GM19239 (cell line): Measurements from ENCODE around the gene KRT79.
"Not testable (repeated sequence)": the region's sequence is repeated elsewhere in the genome, so short reads cannot be mapped to it uniquely, and the experiment has no call there.

Experiments used
- DNase-seq: peaks from one replicate; pipeline ENCODE4 v3.0.0; 2011; ENCODE audit warnings: low spot score; ENCODE audit not compliant: insufficient read length
- FAIRE-seq: peaks from 2 replicates; lab custom pipeline; 2011; peaks lifted over from hg19 to GRCh38; lab: Jason Lieb, UNC

Gene KRT79

GRCh38 chr12:52862023-52862422 is 27.9 kb upstream of the KRT79 start:
- no peak for DNase-seq
- FAIRE-seq = no peak

DNA sequence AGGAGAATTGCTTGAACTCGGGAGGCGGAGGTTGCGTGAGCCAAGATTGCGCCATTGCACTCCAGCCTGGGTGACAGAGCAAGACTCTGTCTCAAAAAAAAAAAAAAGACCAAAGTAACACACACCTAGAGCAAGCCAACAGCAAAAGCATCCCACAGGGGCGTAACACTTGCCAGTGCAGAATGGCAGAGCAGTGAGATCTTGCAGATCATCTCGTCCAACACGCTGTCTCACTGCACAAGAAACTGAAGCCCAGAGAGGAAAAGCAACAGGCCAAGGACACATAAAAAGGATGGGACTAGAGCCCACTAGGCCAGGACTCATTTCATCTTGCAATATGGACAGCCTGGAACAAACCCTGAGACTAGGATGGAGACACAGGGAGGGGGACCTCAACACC is 27.4 kb upstream of the KRT79 start:
- no peak for FAIRE-seq

DNA sequence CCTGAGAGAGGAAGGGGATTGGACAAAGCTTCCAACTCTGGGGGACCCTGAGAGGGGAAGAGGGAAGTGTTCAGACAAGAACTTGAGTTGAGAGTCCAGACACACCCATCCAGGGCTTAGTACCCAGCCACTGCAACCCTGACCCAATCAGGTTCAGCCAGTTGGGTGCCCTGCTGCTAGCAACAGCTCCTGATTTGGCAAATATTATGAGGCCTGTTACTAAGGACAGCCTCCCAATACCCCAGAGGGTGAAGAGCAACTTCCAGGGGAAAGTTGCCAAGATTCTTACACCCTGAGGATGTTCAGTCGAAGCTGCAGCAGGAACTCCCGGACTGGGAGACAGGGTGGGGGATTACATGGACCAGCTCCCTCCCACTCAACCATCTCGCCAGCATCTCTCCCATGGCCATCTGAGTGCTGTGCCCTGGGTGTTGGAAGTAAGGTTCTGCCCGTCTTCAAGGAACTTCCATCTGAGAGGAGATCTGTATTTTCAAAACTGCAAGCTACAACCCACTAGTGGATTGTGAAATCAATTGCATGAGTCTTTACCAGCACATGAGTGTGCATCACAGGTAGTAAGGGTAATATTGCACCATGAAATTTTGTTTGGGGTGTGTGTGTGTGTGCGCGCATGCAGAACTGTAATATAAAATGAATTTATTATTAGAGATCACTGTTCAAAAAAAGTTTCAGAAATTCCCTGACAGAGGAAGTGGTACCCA is 26.2 kb upstream of the KRT79 start:
- FAIRE-seq (no peak), DNase-seq (no peak)

More for the DNA sequence above, 27.4 kb upstream of the KRT79 start:
- no peak for DNase-seq

DNA sequence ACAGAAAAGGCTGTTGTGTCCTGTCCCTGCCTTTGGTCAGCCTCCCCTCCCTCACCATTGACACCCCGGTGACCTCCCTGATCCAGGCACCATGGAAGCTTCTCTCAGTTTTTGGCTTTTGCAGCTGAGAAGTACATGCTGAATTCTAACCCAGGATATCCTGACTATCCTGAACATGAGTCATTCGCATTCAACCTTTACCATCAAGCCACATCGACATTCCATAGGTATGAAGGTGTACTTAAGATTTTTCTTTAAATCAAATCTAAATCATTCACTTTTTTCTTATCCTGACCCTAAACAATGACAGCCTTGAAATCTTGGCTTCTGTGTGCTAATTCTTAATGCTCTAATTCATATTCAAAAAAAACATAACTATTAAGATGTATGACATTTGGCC is 23.4 kb upstream of the KRT79 start:
- FAIRE-seq = no peak
- no peak for DNase-seq

DNA sequence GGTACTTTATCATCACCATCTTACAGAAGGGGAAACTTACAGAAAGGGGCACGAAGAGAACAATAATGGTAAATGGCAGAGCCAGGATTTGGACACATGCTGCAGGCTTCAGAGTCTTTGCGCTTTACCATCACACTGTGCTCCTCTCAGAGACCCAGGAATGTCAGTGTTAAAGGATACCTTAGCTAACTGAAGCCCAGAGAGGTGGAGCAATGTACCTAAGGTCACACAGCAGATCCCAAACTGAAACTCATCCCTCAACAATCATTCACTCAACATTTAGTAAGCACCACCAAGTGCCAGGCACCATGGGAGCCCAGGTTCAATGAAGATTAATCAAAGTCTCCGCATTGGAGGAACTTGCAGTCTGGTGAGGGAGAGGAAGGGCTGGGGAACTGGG is 22.7 kb upstream of the KRT79 start:
- FAIRE-seq (no peak), DNase-seq (no peak)

DNA sequence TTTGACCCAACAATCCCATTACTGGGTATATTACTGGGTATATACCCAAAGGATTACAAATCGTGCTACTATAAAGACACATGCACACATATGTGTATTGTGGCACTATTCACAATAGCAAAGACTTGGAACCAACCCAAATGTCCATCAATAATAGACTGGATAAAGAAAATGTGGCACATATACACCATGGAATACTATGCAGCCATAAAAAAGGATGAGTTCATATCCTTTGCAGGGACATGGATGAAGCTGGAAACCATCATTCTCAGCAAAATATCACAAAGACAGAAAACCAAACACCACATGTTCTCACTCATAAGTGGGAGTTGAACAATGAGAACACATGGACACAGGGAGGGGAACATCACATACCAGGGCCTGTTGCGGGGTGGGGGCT is 22.0 kb upstream of the KRT79 start:
- not testable (repeated sequence) for DNase-seq, FAIRE-seq

DNA sequence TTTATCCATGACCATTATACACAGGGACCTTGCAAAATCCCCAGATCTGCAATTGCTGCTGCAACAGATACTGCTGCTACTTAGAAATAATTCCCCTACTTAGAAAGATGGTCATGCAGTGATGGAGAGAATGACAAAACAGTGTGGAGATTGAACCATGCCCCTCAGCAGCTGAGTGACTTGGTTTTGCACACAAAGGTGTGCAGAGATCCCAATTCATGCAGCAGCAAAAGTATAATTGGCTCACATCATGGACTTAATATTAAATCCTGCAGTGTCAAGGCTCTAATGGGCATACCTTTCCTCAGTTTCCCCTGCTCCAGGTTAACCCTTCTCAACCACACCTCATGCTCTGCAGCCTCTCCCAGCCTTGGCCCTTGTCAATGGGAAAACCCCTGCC is 17.7 kb upstream of the KRT79 start:
- FAIRE-seq = no peak
- DNase-seq = no peak

- DNase-seq = no peak
- FAIRE-seq = no peak
These were observed 16.6 kb upstream of the KRT79 start for GRCh38 chr12:52850681-52851080.

DNA sequence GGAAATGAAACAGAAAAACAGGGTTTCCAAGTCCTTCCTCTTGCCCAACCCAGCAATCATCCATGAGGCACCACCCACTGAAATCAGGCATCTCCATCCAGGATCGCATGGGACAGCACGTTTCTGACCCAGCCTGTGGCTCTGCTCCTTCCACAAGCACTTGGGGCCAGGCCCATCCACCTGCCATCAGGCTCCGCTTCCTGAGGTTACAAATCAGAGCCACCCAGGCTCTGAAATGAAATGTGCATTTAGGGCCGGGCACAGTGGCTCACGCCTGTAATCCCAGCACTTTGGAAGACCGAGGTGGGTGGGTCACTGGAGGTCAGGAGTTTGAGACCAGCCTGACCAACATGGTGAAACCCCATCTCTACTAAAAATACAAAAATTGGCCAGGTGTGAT is 15.4 kb upstream of the KRT79 start:
- DNase-seq (no peak), FAIRE-seq (no peak)

GRCh38 chr12:52848661-52849255 is 14.6 kb upstream of the KRT79 start, which contains the start of gene KRT78:
Gene KRT78 (minus strand): TSS chr12:52848994. CDS start chr12:52848930, 64 bp downstream.
- DNase-seq = no peak
- no peak for FAIRE-seq

- DNase-seq (no peak), FAIRE-seq (no peak)
These were observed 13.4 kb upstream of the KRT79 start for GRCh38 chr12:52847335-52848102.

DNA sequence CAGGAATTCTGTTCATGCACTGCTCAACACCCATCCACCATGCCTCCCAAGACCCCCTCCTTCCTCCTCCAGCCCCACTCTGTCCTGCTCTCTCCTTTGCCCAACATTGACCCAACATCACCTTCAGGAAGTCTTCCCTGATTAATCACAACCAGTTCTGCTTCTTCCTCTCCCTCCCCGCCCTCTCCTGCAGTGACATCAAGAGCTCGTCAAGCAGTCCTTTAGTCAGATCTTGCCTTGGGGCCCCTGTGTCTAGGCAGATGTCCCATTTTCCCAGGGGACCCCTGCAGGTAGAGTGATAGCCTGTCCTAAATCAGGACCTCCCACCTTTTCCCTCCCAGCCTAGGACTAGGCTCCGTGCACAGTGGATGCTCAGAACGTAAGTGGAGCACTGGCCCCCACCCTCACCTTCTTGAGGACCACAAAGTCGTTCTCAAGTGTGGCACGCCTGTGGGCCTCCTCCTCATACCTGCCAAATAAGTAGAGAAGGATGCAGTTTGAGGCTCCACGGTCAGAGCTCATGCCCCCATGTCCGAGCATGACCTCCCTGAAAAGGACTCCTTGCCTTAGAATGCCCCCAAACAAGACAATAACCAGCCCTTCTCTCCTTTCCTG is 12.4 kb upstream of the KRT79 start:
- DNase-seq (no peak), FAIRE-seq (no peak)

DNA sequence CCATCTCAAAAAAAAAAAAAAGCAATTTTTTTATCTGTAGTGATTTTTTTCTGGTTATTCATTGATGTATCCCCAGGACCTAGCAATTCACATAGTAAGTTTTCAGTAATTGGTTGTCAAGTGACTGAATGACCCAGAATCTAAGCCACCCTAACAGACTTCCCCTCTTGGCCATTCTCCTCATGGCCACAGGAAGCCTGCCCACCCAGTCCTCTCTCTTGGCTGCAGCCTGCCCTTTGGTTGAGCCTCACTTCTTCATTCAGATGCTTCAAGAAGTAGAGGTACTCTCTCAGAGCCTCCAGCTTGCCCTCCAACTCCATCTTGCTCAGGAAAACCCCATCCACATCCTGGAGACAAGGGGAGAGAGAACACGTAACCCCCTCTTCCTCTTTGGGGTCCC is 11.8 kb upstream of the KRT79 start:
- FAIRE-seq = no peak
- DNase-seq = no peak

GRCh38 chr12:52844386-52844785 is 10.3 kb upstream of the KRT79 start:
- FAIRE-seq (no peak), DNase-seq (no peak)

- DNase-seq (no peak), FAIRE-seq (no peak)
These were observed 5.5 kb upstream of the KRT79 start for GRCh38 chr12:52839436-52840105.

GRCh38 chr12:52838609-52839435 is 4.7 kb upstream of the KRT79 start:
- FAIRE-seq (no peak), DNase-seq (no peak)

GRCh38 chr12:52837781-52838608 is 3.9 kb upstream of the KRT79 start:
- FAIRE-seq = no peak

DNA sequence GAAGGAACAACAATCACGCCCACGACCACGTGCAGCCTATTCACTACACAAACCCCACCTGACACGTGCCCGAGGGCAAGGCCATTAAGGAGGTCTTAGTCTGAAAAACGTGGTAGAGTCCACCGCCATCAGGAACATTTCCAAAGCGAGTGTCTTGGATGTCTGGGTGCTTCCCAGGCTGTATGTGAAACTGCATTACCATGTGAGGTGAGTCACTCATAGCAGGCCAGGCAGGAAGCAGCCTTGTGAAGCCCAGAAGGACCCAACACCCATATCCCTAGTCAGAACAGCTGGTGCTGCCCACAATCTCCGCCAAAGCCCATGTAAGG is 3.3 kb upstream of the KRT79 start:
- FAIRE-seq (no peak), DNase-seq (no peak)

More at GRCh38 chr12:52837781-52838608, 3.9 kb upstream of the KRT79 start:
- DNase-seq = no peak
